ENCODE data around the gene ABI3BP. TPM values are rescaled to one million over a fixed set of nuclear protein-coding genes. Genes with fewer than 3 reads are reported as not detected.

The ABI3BP gene
- total and polyA plus RNA-seq, 2 experiments from 2014 or later: 0.42 to 0.57 TPM

GRCh38 chr3:100966049-100966491 is 27.2 kb downstream of the ABI3BP start:
- H2AFZ ChIP-seq: no peak overlapping the region
- DNase-seq (ENCODE audit: low spot score): no peak
- Mint-ChIP-seq H3K4me1 (no peaks in the 10 kb centered on the region), H3K9me3 (no peaks in the 10 kb centered on the region), H3K4me3 (no peak overlapping the region), H3K27ac (no peak overlapping the region), H3K27me3 (ENCODE audit: insufficient read depth, low read depth, poor library complexity) (peaks cover under 1% of the 10 kb centered on the region), H3K36me3 (ENCODE audit: low read depth) (no peaks in the 10 kb centered on the region)
- no peaks in the 10 kb centered on the region for H3K27me3 ChIP-seq (ENCODE audit: insufficient read depth)
- H3K27ac ChIP-seq (ENCODE audit: low read depth): no peak overlapping the region
- H3F3A ChIP-seq (replicated peaks; ENCODE audit: low read depth): no peaks in the 10 kb centered on the region
- no peak overlapping the region for H3K4me3 ChIP-seq
- H3K4me2 ChIP-seq: no peak overlapping the region
- ATAC-seq: no peak
- no peaks in the 10 kb centered on the region for H3K79me2 ChIP-seq (replicated peaks; ENCODE audit: insufficient read depth)
- H4K20me1 ChIP-seq (replicated peaks; ENCODE audit: insufficient read depth): no peaks in the 10 kb centered on the region
- H3K9me2 ChIP-seq (ENCODE audit: insufficient read depth): peaks cover 19% of the 10 kb centered on the region; the same call in 1 of the 2 replicates
- H3K36me3 ChIP-seq (ENCODE audit: insufficient read depth): no peaks in the 10 kb centered on the region
- TF ChIP-seq ZNF114 (CRISPR knock-in tag; IDR thresholded peaks at IDR 0.05) (no peak), STAT1 (IDR thresholded peaks at IDR 0.05; ENCODE audit: unreplicated experiment) (no peak), REST (IDR thresholded peaks at IDR 0.05; ENCODE audit: unreplicated experiment) (no peak), CTCF (conservative IDR thresholded peaks at IDR 0.05; ENCODE audit: low read depth in 2 of 2) (no peak), ETS1 (IDR thresholded peaks at IDR 0.05) (no peak), JUNB (IDR thresholded peaks at IDR 0.05; ENCODE audit: unreplicated experiment) (no peak), ZNF331 (CRISPR knock-in tag; IDR thresholded peaks at IDR 0.05; ENCODE audit: low read depth) (no peak), EZH2 (IDR thresholded peaks at IDR 0.05; ENCODE audit: low read depth, unreplicated experiment) (no peak), CREB1 (CRISPR knock-in tag; IDR thresholded peaks at IDR 0.05; ENCODE audit: low read depth) (no peak), POLR2AphosphoS5 (IDR thresholded peaks at IDR 0.05; ENCODE audit: low read depth) (no peak), EZH2phosphoT487 (IDR thresholded peaks at IDR 0.05; ENCODE audit: unreplicated experiment) (no peak), NANOG (IDR thresholded peaks at IDR 0.05; ENCODE audit: borderline replicate concordance) (no peak), ZNF462 (CRISPR knock-in tag; IDR thresholded peaks at IDR 0.05) (no peak)
- no peaks in the 10 kb centered on the region for H3K4me1 ChIP-seq (ENCODE audit: insufficient read depth)

Data from GM23338 (cell line).